GM12878 (cell line): ENCODE results near the gene FRAS1. TPM values are rescaled to one million over a fixed set of nuclear protein-coding genes. Genes with fewer than 3 reads are reported as not detected.

ENCODE experiments used
- CBFB ChIP-seq: IDR thresholded peaks from 2 replicates; pipeline ENCODE4 v1.6.1; 2016; ENCODE audit warnings: antibody characterized with exemption, low read depth
- EZH2 ChIP-seq: IDR thresholded peaks from 2 replicates; pipeline ENCODE4 v1.6.1; 2012; ENCODE audit warnings: low read depth, mild to moderate bottlenecking, control low read depth, inconsistent platforms, low read length, borderline replicate concordance; ENCODE audit not compliant: control insufficient read depth
- GATAD2B ChIP-seq: fragments of 450-650 bp; conservative IDR thresholded peaks from 2 replicates; pipeline ENCODE4 v1.6.1; 2017; ENCODE audit warnings: low read depth, mild to moderate bottlenecking, moderate library complexity
- HDAC2 ChIP-seq: fragments of 200-600 bp; sonication (generic); IDR thresholded peaks from 2 replicates; pipeline ENCODE4 v1.6.1; 2017
- HDGF ChIP-seq: fragments of 450-650 bp; IDR thresholded peaks from 2 replicates; pipeline ENCODE4 v1.6.1; 2016; ENCODE audit warnings: antibody characterized with exemption
- JUNB ChIP-seq: IDR thresholded peaks from 2 replicates; pipeline ENCODE4 v1.6.1; 2016; ENCODE audit warnings: antibody characterized with exemption, mild to moderate bottlenecking
- RAD21 ChIP-seq: IDR thresholded peaks from 2 replicates; pipeline ENCODE4 v1.6.1; 2011; ENCODE audit warnings: mild to moderate bottlenecking, low read depth, low read length, moderate library complexity; ENCODE audit not compliant: insufficient read depth
- SMAD1 ChIP-seq: fragments of 450-650 bp; IDR thresholded peaks from 2 replicates; pipeline ENCODE4 v1.6.1; 2018; ENCODE audit warnings: mild to moderate bottlenecking, low read depth; ENCODE audit not compliant: partially characterized antibody
- SMAD5 ChIP-seq: IDR thresholded peaks from 2 replicates; pipeline ENCODE4 v1.6.1; 2016; ENCODE audit warnings: antibody characterized with exemption, low read depth
- STAT3 ChIP-seq: IDR thresholded peaks from 2 replicates; pipeline ENCODE4 v1.6.1; 2011; ENCODE audit warnings: low read depth, low read length, improper control_type of control experiment
- TBL1XR1 ChIP-seq: IDR thresholded peaks from 2 replicates; pipeline ENCODE4 v1.6.1; 2012; ENCODE audit warnings: low read depth, low read length, improper control_type of control experiment
- WRNIP1 ChIP-seq: IDR thresholded peaks from 2 replicates; pipeline ENCODE4 v1.6.1; 2011; ENCODE audit warnings: low read depth, low read length, improper control_type of control experiment, borderline replicate concordance
- YY1 ChIP-seq: IDR thresholded peaks from 2 replicates; pipeline ENCODE4 v1.6.1; 2011; ENCODE audit warnings: low read depth, mild to moderate bottlenecking, low read length
- ZNF207 ChIP-seq: fragments of 450-650 bp; IDR thresholded peaks from 2 replicates; pipeline ENCODE4 v1.6.1; 2014; ENCODE audit warnings: antibody characterized with exemption, mild to moderate bottlenecking, borderline replicate concordance
- ZNF384 ChIP-seq: IDR thresholded peaks from 2 replicates; pipeline ENCODE4 v1.6.1; 2012; ENCODE audit warnings: low read depth, mild to moderate bottlenecking, low read length, improper control_type of control experiment, borderline replicate concordance
- polyA plus RNA-seq, 11 experiments: library from polyadenylated mRNA; depleted of rRNA in 4 of 11; unstranded in 6 of 11; stranded (reverse) in 5 of 11; fragments of >200 nt; fragmentation: Nextera tagmentation in 4 of 11; fragmentation: Illumina TruSeq in 1 of 11; extraction: Ambion mirVana in 4 of 11; extraction: Trizol in 1 of 11; gene quantifications; 1 replicate in 1 of 11; 2 replicates in 10 of 11; pipeline versions ENCODE4 v1.2.1 to v1.2.3, GENCODE V29; 2011 to 2016; ENCODE audit warnings: inconsistent platforms in 2 of 11, missing spikeins in 2 of 11, low read depth in 1 of 11
- total RNA-seq, 4 experiments: library from RNA; depleted of rRNA in 3 of 4; stranded (reverse); fragments of >200 nt in 3 of 4; fragmentation: Illumina TruSeq in 1 of 4; extraction: Trizol in 1 of 4; gene quantifications; 2 replicates each; pipeline versions ENCODE4 v1.2.1 to v1.2.3, GENCODE V29; 2013 to 2021
- TF ChIP-seq, protein P1 (sequence below): fragments of 450-650 bp; formaldehyde crosslinking; IDR thresholded peaks from 2 replicates; pipeline ENCODE4 v1.4.0; 2022; ENCODE audit warnings: mild to moderate bottlenecking, moderate library complexity
- TF ChIP-seq, protein P2 (sequence below): IDR thresholded peaks from 2 replicates; pipeline ENCODE4 v1.6.1; 2012; ENCODE audit warnings: low read depth, low read length, improper control_type of control experiment
- TF ChIP-seq, protein P3 (sequence below): fragments of 150-350 bp; IDR thresholded peaks from 2 replicates; pipeline ENCODE4 v1.6.1; 2016; ENCODE audit warnings: low read depth, low read length
- TF ChIP-seq, protein P4 (sequence below): IDR thresholded peaks from 2 replicates; pipeline ENCODE4 v1.6.1; 2012; ENCODE audit warnings: improper control_type of control experiment, low read depth, low read length; ENCODE audit not compliant: insufficient replicate concordance

Gene FRAS1
- total and polyA plus RNA-seq, 10 of the 15 experiments (the other 5 are each of a cell fraction or from before 2014, with no cell fraction given): 0.08 to 11.7 (median 0.20) TPM

DNA sequence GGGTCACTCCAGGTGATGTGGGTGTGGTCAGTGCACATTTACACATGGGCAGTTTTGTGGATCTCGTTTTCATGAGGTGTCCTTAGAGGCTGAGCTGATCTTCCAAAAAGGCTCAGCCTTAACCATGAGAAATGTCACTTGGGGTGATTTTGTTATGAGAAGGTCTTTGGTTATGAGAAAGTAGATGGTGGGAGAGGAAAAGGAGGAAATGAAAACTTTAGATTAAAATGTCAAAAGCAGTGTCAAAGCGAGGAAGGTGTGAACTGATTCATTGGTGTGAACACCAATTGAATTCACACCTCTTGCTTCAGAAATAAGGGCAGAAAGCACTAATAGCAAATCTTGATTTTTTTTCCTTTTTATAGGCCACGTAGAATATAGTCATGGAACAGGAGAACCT, 394.3 kb downstream of the FRAS1 start (continued):
- no peak for TF ChIP-seq WRNIP1
- TF ChIP-seq, protein P1, sequence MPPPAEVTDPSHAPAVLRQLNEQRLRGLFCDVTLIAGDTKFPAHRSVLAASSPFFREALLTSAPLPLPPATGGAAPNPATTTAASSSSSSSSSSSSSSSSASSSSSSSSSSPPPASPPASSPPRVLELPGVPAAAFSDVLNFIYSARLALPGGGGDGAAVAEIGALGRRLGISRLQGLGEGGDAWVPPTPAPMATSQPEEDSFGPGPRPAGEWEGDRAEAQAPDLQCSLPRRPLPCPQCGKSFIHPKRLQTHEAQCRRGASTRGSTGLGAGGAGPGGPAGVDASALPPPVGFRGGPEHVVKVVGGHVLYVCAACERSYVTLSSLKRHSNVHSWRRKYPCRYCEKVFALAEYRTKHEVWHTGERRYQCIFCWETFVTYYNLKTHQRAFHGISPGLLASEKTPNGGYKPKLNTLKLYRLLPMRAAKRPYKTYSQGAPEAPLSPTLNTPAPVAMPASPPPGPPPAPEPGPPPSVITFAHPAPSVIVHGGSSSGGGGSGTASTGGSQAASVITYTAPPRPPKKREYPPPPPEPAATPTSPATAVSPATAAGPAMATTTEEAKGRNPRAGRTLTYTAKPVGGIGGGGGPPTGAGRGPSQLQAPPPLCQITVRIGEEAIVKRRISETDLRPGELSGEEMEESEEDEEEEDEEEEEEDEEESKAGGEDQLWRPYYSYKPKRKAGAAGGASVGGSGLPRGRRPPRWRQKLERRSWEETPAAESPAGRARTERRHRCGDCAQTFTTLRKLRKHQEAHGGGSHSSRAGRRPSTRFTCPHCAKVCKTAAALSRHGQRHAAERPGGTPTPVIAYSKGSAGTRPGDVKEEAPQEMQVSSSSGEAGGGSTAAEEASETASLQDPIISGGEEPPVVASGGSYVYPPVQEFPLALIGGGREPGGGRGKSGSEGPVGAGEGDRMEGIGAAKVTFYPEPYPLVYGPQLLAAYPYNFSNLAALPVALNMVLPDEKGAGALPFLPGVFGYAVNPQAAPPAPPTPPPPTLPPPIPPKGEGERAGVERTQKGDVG (CRISPR knock-in tag): no peak
- TF ChIP-seq SMAD5: no peak
- TF ChIP-seq, protein P2, sequence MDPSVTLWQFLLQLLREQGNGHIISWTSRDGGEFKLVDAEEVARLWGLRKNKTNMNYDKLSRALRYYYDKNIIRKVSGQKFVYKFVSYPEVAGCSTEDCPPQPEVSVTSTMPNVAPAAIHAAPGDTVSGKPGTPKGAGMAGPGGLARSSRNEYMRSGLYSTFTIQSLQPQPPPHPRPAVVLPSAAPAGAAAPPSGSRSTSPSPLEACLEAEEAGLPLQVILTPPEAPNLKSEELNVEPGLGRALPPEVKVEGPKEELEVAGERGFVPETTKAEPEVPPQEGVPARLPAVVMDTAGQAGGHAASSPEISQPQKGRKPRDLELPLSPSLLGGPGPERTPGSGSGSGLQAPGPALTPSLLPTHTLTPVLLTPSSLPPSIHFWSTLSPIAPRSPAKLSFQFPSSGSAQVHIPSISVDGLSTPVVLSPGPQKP: no peak
- TF ChIP-seq, protein P3, sequence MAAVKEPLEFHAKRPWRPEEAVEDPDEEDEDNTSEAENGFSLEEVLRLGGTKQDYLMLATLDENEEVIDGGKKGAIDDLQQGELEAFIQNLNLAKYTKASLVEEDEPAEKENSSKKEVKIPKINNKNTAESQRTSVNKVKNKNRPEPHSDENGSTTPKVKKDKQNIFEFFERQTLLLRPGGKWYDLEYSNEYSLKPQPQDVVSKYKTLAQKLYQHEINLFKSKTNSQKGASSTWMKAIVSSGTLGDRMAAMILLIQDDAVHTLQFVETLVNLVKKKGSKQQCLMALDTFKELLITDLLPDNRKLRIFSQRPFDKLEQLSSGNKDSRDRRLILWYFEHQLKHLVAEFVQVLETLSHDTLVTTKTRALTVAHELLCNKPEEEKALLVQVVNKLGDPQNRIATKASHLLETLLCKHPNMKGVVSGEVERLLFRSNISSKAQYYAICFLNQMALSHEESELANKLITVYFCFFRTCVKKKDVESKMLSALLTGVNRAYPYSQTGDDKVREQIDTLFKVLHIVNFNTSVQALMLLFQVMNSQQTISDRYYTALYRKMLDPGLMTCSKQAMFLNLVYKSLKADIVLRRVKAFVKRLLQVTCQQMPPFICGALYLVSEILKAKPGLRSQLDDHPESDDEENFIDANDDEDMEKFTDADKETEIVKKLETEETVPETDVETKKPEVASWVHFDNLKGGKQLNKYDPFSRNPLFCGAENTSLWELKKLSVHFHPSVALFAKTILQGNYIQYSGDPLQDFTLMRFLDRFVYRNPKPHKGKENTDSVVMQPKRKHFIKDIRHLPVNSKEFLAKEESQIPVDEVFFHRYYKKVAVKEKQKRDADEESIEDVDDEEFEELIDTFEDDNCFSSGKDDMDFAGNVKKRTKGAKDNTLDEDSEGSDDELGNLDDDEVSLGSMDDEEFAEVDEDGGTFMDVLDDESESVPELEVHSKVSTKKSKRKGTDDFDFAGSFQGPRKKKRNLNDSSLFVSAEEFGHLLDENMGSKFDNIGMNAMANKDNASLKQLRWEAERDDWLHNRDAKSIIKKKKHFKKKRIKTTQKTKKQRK: no peak
- TF ChIP-seq SMAD1: no peak
- TF ChIP-seq EZH2: no peak
- no peak for TF ChIP-seq CBFB
- TF ChIP-seq, protein P4, sequence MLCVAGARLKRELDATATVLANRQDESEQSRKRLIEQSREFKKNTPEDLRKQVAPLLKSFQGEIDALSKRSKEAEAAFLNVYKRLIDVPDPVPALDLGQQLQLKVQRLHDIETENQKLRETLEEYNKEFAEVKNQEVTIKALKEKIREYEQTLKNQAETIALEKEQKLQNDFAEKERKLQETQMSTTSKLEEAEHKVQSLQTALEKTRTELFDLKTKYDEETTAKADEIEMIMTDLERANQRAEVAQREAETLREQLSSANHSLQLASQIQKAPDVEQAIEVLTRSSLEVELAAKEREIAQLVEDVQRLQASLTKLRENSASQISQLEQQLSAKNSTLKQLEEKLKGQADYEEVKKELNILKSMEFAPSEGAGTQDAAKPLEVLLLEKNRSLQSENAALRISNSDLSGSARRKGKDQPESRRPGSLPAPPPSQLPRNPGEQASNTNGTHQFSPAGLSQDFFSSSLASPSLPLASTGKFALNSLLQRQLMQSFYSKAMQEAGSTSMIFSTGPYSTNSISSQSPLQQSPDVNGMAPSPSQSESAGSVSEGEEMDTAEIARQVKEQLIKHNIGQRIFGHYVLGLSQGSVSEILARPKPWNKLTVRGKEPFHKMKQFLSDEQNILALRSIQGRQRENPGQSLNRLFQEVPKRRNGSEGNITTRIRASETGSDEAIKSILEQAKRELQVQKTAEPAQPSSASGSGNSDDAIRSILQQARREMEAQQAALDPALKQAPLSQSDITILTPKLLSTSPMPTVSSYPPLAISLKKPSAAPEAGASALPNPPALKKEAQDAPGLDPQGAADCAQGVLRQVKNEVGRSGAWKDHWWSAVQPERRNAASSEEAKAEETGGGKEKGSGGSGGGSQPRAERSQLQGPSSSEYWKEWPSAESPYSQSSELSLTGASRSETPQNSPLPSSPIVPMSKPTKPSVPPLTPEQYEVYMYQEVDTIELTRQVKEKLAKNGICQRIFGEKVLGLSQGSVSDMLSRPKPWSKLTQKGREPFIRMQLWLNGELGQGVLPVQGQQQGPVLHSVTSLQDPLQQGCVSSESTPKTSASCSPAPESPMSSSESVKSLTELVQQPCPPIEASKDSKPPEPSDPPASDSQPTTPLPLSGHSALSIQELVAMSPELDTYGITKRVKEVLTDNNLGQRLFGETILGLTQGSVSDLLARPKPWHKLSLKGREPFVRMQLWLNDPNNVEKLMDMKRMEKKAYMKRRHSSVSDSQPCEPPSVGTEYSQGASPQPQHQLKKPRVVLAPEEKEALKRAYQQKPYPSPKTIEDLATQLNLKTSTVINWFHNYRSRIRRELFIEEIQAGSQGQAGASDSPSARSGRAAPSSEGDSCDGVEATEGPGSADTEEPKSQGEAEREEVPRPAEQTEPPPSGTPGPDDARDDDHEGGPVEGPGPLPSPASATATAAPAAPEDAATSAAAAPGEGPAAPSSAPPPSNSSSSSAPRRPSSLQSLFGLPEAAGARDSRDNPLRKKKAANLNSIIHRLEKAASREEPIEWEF: no peak
- no peak for TF ChIP-seq TBL1XR1
- TF ChIP-seq STAT3: no peak
- no peak for TF ChIP-seq ZNF207
- TF ChIP-seq RAD21: no peak
- TF ChIP-seq YY1: no peak
- TF ChIP-seq ZNF384: no peak
- TF ChIP-seq HDGF: no peak
- TF ChIP-seq HDAC2: no peak
- 0 out of 2 replicates have a peak, but pooled peaks have one; percentile 34 for TF ChIP-seq GATAD2B
- TF ChIP-seq JUNB: no peak
